Stimulated activated CD4-positive, alpha-beta T cell treated with anti-CD3 and anti-CD28 coated beads, TNF-alpha, amount 100 ng/mL, for 48 hours (primary cell): ENCODE results near the gene SSBP2.
"Not testable (repeated sequence)": the region's sequence is repeated elsewhere in the genome, so short reads cannot be mapped to it uniquely, and the experiment has no call there.

Source experiments
- DNase-seq, 3 donors: peaks; one replicate each; pipeline ENCODE4 v3.0.0-alpha.2; 2020; ENCODE audit warnings: low read depth in 3 of 3

Gene SSBP2

GRCh38 chr5:81739291-81739690, 11.6 kb downstream of the SSBP2 start:
- DNase-seq, result no peak

- DNase-seq, result no peak
Observed at GRCh38 chr5:81729276-81729675, 21.6 kb downstream of the SSBP2 start.

GRCh38 chr5:81728301-81728700, 22.6 kb downstream of the SSBP2 start:
- no peak for DNase-seq

- DNase-seq, result no peak
Observed at GRCh38 chr5:81726297-81726696, 24.6 kb downstream of the SSBP2 start.

GRCh38 chr5:81724571-81724970, 26.3 kb downstream of the SSBP2 start:
- no peak for DNase-seq

- no peak for DNase-seq
Observed at GRCh38 chr5:81724108-81724507, 26.8 kb downstream of the SSBP2 start.

GRCh38 chr5:81721049-81721448, 29.8 kb downstream of the SSBP2 start:
- no peak for DNase-seq

GRCh38 chr5:81719743-81720345, 31.1 kb downstream of the SSBP2 start:
- DNase-seq, result no peak

- DNase-seq, result no peak
Observed at GRCh38 chr5:81718300-81718699, 32.6 kb downstream of the SSBP2 start.

GRCh38 chr5:81717860-81718259, 33.0 kb downstream of the SSBP2 start:
- no peak for DNase-seq

GRCh38 chr5:81717226-81717625, 33.7 kb downstream of the SSBP2 start:
- DNase-seq, result no peak

- not testable (repeated sequence) for DNase-seq
Observed at GRCh38 chr5:81714076-81714475, 36.8 kb downstream of the SSBP2 start.

- no peak for DNase-seq
Observed at GRCh38 chr5:81708889-81709288, 42.0 kb downstream of the SSBP2 start.

GRCh38 chr5:81703840-81704239, 47.1 kb downstream of the SSBP2 start:
- DNase-seq, result no peak

GRCh38 chr5:81700166-81700565, 50.7 kb downstream of the SSBP2 start:
- DNase-seq, result no peak

GRCh38 chr5:81698813-81699212, 52.1 kb downstream of the SSBP2 start:
- no peak for DNase-seq

- DNase-seq, result no peak
Observed at GRCh38 chr5:81696418-81697397, 54.2 kb downstream of the SSBP2 start.

GRCh38 chr5:81694726-81695125, 56.2 kb downstream of the SSBP2 start:
- DNase-seq, result no peak

- DNase-seq, result no peak
Observed at GRCh38 chr5:81688215-81688614, 62.7 kb downstream of the SSBP2 start.

- DNase-seq, result no peak
Observed at GRCh38 chr5:81687292-81687691, 63.6 kb downstream of the SSBP2 start.

GRCh38 chr5:81685471-81685870, 65.4 kb downstream of the SSBP2 start:
- DNase-seq, result no peak

- no peak for DNase-seq
Observed at GRCh38 chr5:81679885-81680284, 71.0 kb downstream of the SSBP2 start.

- DNase-seq, result no peak
Observed at GRCh38 chr5:81675420-81675819, 75.5 kb downstream of the SSBP2 start.
